Measurements from ENCODE around the gene SACS.

The SACS gene

DNA sequence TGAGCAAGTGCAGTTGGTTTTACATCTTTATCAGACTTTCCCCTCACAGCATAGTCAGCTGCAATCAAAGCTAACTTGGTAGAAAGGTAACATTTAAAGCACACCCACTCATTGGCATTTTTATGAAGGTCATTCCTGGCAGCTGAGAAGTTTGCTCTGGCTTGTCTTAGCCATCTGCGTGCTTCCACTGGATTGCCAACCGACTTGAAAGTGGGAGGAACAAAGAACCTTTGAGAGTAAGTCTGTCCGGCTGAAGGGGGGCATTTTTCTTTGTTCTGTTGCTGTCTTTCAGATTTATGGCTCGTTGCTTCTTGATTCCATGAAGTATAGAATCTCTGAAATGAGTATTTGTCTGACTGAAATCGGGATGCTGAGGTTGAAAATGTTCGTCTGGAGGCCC is 103.1 kb downstream of the SACS start:
- TF ChIP-seq CTCF (conservative IDR thresholded peaks at IDR 0.05): no peak
- H3K27ac ChIP-seq: no peak overlapping the region

DNA sequence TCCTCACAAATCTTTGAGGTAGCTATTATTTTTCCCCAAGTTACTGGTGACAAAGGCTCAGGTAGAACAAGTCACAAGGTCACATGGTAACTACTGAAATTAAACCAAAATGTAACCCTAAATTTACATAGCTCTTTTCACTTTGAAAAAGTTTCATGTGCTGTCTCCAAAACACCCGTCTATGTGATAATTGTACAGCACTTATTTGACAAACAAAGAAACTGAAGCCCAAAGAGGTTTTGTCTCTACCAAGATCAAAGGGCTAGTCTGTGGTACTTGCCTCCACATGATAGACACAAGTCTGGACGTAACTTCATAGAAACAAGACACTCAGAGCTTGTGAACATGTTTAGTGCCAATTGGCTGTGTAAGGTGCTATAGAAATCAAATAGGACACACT is 108.3 kb downstream of the SACS start:
- H3K27ac ChIP-seq: no peak overlapping the region

DNA sequence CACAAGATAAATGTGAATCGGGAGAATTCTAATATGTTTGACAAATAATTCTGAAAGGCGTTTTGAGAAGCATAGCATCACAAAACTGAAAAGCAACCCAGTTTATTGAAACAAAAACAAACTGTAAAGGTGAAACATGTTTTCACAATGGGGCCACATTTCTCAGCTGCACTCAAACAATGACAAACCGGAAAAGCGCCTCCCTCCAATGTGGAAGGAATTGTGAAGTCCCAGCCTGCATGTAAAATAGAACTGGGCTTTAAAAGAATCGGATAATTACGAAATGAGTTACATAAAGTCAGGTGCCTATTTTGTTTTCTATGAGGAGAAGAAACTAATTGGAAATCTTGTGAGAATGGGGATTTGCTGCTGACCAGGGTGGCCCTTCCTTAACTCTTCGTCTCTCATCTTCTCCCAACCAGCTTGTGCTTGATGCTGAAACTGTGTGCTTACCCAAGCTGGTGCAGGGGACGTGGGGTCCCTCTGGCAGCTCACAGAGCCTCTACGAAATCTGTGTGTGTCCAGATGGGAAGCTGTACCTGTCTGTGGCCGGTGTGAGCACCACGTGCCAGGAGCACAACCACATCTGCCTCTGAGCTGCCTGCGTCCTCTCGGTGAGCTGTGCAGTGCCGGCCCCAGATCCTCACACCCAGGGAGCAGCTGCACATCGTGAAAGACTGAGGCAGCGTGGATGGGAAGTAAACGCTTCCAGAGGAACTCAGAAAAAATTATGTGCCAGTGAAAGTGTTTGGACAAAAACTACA is 109.4 kb downstream of the SACS start:
- no peak overlapping the region for H3K27ac ChIP-seq
- TF ChIP-seq CTCF (conservative IDR thresholded peaks at IDR 0.05): no peak

More for the DNA sequence above, 108.3 kb downstream of the SACS start:
- no peak for TF ChIP-seq CTCF (conservative IDR thresholded peaks at IDR 0.05)

DNA sequence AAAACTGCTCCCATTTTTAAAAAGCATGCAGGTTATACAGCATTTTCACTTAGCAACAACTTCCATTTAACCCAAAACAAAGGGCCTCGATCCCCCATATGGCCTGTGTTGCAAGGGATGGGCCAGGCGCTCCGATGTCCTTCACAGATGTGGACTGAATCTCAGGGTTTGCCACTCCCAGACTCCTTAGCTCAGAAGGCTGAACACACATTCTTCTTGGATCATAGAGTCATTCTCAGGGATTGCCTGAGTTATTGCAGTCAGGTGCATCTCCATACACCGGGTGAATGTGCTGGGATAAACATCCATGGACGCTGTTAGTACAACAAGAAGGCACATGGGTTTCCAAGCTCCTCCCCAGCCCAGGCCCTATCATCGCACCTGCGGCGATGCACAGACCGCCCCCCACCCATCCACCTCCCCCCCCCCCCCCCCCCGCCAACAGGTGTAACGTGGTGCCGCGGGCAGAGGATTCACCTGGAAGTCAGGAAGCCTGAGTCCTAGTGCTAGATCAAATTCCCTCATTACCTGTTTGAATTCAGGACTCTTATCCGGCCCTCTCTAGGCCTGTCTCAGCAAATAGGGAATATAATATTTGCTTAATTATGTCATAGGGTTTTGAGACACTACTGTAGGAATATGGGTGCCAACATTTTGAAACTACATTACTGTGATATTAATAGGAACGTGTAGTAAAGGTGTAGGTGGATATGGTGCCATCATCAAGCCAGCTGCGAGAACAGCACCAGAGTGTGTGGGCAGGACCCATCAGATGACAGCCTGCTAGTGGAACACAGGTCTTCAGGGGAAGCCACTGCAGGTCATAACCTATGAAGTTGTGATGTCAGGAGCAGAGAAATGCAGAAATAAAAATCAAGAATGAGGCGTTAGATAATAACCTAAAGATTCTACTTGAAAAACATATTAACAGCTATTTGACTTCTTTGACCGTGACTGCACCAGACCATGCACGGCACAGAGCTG is 110.9 kb downstream of the SACS start:
- no peak overlapping the region for H3K27ac ChIP-seq
- TF ChIP-seq CTCF (conservative IDR thresholded peaks at IDR 0.05): no peak

DNA sequence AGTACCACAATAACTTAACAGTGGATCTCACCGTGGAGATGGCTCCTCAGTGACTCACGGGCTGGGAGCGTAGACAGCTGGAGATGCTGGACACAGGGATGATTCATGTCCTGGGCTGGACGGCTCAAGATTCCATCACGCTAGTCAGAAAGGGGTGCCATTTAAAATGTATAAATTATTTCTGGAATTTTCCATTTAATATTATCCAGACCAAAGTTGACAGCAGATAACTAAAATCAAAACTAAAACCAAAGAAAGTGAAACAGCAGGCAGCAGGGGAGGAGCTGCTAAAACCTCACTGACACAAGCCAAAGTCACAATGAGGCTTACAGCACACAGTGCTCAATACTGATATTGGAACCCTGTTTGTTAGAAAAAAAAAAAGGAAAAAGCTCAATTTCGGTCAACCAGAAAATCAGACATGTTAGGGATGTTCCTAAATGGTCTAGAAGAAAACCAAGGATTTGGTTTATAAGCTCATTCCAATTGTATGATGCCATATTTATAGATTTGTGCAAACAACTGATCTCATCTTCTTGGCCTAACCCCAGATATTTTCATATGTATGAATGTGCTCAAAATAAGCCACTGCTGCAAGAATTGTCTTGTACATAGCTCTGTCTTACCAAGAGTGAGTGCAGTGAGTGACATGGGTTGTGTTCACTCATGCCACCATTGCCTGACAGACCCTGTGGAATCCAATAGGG is 111.8 kb downstream of the SACS start:
- no peak overlapping the region for H3K27ac ChIP-seq
- no peak for TF ChIP-seq CTCF (conservative IDR thresholded peaks at IDR 0.05)

DNA sequence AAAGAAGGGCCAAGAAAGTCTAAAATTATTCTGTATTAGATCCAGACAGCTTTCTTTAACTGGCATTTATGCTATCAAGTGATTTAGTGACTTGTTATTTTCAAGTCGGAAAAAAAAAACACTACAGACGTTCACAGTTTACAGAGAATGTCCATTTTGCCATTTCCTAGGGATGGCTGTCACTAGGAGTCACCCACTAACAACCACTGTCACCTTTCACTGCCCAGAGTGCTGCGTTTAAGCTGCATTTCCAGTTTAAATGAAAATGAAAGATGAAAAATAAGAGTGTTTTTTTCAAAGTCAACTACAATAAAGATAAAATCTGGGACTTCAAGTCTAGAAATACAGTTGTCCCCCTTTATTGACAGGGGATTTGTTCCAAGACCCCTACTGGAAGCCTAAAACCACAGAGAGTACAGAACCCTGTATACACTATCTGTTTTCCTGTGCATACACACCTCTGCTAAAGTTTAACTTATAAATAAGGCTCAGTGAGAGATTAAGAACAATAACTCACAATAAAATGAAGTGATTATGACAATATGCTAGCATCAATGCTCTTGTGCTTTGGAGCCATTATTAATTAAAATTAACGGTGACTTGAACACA is 112.5 kb downstream of the SACS start:
- no peak overlapping the region for H3K27ac ChIP-seq
- TF ChIP-seq CTCF (conservative IDR thresholded peaks at IDR 0.05): no peak

All from VCaP (cell line).